NCI-H2171 (cell line): ENCODE results near the gene PDE1C.
"Not testable (repeated sequence)": the region's sequence is repeated elsewhere in the genome, so short reads cannot be mapped to it uniquely, and the experiment has no call there.

Experiments
- DNase-seq: peaks from one replicate; lab custom pipeline; 2025; lab: John Stamatoyannopoulos, UW

The PDE1C gene

GRCh38 chr7:32043688-32044087, 26.5 kb downstream of the PDE1C start:
- no peak for DNase-seq

DNA sequence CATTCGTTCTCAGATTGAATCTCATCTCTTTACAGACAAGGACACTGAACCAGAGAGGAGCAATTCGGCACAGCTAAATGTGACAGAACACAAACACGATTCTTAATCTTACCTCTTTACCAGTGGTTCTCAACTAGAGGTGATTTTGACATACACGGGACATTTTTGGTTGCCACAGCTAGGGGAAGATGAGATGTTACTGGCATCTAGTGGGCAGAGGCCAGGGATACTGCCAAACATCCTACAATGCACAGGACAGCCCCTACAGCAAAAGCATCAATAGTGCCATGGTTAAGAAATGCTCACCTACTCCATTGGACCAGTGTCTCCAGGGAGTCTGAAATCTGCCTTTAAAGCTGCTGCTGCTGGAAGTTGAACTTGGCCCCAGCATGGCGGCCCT, 27.3 kb downstream of the PDE1C start:
- DNase-seq: no peak

DNA sequence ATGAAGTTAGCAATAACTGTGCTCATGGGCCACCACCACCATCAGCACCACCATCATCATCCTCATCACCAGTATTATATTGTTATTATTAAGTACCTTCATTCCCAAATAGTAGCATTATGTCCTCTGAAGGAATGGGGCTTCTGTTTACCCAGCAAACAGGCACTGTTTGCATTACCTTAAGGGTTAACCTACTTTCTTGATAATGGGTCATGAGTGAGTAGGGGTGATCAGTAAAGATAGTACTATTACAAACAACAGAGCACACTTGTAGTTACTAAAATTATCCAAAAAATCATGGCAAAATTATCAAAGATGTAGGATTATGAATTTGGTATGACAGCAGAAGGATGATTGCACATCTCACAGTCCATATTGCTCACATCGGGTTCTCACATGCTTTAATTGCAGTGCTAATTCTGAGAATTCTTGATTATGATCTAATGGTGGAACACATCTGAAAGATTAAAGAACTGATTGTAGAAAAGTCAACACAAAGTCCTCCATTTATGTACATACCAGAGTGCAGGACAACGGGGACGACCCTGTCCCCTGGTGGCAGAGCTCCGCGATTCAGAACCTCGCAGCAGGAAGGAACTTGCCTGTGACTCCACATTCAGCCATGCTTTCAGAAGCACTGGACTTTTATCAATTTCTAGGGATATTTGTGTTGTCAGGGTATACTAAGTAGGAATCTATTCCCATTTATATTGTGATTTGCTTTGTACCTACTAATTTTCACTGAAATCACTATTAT, 31.0 kb downstream of the PDE1C start:
- no peak for DNase-seq

- DNase-seq: no peak
Measured at GRCh38 chr7:32037650-32038198, 32.5 kb downstream of the PDE1C start.

GRCh38 chr7:32036557-32036956, 33.6 kb downstream of the PDE1C start:
- DNase-seq: no peak

DNA sequence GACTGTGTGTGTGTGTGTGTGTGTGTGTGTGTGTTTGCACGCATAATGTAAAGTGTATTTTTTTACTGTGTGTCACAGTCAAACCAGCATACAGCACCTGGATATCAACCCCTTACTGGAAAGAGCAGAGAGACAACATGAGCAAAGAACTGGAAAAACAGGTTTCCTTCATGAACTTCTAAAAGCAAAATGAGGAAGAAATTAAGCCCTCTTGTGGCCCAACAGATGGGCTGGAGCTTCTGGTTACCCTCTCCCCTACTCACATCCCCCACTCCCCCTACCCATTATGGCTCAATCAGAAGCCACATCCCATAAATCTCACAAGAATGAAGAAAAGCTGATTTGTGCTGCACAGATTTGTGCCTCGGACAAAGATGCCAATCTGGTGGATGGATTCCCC, 36.2 kb downstream of the PDE1C start:
- DNase-seq: no peak

GRCh38 chr7:32033006-32033405, 37.2 kb downstream of the PDE1C start:
- no peak for DNase-seq

DNA sequence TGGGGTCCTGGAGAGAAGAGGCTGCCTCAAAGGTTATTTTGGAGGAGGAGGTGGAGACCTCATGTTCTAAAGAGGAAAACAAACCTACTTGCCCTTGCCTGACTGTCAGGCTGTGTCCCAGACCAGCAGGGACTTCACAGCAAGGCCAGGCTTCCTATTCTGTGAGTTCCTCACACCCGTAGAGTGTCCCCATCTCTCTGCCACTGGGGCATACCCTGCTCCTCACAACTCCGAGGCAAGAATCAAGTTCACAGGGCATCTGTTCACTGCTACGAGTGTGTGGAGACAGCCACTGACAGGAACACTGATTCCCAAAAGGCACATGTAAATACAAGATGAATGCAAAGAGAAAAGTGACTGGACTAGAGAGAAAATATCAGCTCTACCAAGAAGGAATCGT, 38.0 kb downstream of the PDE1C start:
- no peak for DNase-seq

DNA sequence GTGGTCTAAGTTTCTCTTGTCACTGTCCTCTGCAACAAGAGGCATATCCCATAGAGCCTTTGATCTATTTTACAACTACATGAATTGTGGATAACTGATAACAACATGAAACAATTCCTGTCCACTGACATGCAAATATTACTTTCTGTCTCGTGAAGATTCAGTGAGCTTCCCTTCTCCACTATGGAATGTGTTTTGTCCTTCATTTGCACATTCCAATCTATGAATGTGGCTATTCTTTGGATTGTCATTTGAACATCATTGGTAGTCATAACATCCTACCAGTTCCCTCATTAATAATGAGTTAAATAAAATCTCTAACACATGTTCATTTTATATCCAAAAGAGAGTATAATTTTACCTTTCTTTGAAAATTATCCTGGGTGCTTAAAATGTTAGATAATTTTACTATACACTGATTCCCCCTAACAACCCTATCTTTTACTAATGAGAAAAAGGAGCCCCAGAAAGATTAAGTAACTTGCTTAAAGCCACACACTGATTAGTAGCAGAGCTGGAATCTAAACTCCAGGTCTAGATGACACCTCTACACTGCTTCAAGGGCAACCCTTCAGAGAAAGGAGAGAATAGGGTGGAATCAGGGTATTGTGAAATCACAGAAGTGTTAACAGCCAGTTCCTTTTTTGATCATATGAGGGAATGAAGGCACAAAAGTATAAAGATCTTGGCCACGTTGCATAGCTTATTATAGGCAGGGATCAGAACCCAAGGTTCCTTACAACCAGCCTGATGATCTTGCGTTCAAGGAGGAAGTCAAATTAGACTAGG, 39.1 kb downstream of the PDE1C start:
- DNase-seq: no peak

DNA sequence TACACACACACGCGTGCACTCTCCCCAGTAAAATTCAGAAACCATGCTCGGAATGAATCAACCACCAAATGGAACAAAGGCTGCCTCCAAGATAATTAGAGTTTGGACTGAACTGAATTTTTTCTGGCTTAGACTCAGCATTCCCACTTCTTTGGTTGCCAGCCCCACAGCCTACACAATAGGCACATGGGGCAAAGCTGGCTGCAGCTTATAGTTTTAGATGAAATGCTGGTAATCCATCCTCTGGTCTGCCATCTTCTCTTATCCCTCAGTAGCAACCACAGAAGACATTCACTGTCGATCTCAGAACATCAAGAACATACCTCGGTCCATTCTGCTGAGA, 44.2 kb downstream of the PDE1C start:
- no peak for DNase-seq

DNA sequence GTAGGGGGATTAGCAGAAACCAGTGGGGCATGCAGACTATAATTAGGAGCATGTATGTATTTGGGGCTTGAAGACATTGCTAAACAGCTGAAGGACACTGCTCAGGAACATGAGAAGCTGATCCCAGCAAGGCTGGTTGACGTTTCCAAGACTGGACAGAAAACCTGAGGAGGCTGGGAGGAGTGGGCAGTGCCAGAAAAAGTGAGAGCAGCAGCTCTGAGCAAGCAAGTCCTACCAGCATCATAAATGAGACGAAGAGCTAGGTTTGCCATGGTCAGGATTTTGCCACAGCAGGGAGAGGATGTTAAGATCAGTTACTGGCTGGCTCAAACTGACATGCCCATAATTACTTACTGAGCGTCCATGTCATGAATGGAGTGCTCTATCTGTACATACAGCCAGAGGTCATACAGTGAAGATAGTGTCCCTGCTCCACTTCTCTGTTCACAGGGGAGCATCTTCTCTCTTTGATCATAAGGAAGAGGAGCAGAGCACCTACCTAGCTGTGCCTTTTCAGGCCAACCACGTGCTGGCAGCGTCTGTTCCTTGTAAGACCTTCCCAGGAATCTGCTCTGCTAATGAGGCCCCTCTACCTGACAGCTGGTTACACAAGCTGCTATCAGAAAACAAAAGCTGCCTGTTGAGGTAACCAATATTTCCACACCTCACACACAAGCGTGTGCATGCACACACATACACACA, 44.7 kb downstream of the PDE1C start:
- DNase-seq: peak; percentile 72

GRCh38 chr7:32023376-32023775, 46.8 kb downstream of the PDE1C start:
- DNase-seq: no peak

DNA sequence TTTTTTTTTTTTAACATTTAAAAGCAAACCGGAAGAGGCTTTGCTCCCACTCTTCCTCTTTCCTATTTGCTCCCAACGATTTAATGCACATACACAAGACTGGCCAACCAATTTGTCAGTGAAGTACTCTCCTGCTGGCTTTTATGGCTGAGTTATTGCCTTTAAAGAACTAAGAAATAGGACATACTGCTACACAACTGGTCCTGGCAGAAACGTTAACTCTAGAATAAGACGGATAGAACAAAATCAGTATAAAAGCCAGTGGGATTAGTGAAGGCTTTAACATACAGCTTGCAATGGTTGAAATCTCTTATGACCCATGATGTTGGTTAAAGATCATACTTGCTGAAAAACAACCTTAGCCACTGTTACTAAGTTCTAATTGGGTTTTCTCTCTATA, 47.2 kb downstream of the PDE1C start:
- DNase-seq: no peak

DNA sequence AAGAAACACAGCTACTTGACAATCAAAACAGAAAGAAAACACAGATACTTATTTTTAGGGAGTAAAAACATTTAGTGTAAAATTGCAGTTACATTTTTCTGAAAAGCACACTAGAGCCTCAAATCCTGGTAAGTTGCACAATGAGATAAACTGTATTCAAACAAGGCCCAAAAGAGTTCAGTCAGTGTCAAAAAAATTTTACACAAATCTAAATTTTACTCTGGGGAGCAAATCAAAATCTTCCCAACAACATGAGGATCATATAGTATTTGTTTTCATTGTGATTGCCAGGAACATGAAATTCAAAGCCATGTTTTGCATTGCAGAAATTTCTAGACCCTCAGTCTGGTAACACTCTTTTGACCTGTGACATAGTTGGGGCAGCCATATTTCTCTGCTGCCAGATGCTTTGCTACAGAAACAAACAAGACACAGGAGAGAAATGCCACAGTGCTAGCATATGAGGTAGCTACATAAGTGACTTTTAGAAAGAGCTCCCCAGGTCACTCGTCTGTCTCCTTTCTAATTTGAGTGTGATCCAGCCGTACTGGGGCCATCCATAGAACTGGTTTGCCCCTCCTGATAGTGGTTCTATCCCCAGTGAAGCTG, 49.6 kb downstream of the PDE1C start:
- no peak for DNase-seq

GRCh38 chr7:32018845-32019578, 51.2 kb downstream of the PDE1C start:
- DNase-seq: no peak

- DNase-seq: no peak
Measured at GRCh38 chr7:32015133-32015532, 55.1 kb downstream of the PDE1C start.

GRCh38 chr7:32013471-32013870, 56.7 kb downstream of the PDE1C start:
- DNase-seq: not testable (repeated sequence)

- DNase-seq: no peak
Measured at GRCh38 chr7:32005577-32005976, 64.6 kb downstream of the PDE1C start.

GRCh38 chr7:32001948-32002347, 68.3 kb downstream of the PDE1C start:
- no peak for DNase-seq

DNA sequence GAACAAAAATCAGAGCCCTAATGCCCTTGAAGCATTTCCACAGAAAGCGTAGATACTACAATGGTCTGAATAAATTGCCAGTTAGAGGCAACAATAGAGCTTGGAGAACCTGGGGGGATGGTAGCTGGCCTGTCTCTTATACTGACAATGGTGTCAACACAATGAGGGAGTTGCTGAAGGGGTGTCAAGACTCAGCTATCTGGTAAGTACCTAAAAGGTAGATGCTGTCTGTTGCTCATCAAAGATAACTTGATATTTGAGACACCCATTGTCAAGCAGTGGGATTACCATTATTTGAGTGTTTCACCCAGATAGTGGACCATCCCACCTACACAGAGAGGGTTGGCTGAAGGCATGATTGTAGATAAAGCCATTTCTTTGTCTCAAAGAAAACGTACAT, 72.8 kb downstream of the PDE1C start:
- no peak for DNase-seq

DNA sequence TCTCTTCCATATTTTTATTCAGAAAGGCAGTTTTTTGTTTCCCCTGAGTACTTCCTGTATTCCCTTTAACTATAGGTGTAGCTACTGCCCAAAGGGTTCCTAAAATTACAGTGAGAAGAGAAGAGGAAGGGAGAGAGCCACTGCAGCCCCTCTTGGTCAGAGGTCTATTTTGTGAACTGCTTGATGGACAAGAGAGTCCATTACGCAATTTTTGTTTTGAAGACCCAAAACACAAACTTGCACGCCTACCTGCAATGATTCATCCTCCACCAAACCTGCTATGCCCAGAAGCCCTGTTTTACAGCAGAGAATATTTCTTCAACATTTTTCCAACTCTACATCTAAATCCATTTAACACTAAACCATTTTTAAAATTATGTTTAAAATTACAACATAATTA, 75.1 kb downstream of the PDE1C start:
- DNase-seq: no peak

- no peak for DNase-seq
Measured at GRCh38 chr7:31991846-31992245, 78.4 kb downstream of the PDE1C start.
